Nucleus accumbens (tissue), 56 donors: ENCODE data around the gene FGF12.

Experiments used
- DNase-seq, 56 donors: peaks; one replicate each; lab custom pipeline; 2025; lab: John Stamatoyannopoulos, UW

FGF12 gene

DNA sequence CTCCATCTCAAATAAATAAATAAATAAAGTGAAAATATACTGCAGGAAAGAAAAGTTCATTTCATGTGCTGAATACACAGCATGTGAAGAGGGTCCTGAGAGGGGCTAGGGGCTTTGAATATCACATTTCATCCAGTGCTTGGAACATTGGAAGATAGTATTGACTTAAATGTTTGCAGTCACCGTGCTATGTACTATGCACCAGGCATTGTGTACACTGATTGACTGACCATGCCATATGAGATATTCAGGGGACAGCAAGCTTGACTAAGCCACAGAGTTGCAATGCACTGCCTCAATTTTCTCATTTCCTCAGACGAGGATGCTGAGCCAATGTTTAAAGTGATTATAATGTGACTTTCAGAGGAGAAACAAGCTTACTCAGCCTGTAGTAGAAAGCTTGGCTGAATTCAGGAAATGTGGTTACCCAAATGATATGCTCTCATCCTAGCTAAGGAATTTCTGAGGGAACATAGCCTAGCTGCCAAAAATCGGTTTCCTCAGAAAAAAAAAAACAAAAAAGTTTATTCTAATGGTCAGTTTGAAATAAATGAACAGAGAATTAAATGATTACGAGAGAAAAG, 557.9 kb downstream of the FGF12 start:
- no peak for DNase-seq

DNA sequence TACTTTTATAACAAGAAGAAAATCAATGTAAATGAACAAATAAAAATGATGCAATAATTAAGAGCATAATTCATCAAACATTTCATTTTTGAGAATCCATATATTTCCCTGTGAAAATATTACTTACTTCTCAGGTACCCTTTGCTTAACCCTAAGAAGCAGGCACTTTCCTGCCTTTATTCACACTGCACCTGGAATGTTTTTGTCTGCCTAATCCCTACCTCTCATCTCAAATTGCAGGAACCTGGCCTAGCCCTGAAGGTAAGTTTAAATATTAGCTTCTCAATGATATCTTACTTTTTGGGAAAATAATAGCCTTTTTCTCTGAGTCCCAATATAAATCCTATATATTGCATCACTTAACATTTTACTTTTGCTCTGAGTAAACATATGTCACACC, 559.1 kb downstream of the FGF12 start:
- no peak for DNase-seq

DNA sequence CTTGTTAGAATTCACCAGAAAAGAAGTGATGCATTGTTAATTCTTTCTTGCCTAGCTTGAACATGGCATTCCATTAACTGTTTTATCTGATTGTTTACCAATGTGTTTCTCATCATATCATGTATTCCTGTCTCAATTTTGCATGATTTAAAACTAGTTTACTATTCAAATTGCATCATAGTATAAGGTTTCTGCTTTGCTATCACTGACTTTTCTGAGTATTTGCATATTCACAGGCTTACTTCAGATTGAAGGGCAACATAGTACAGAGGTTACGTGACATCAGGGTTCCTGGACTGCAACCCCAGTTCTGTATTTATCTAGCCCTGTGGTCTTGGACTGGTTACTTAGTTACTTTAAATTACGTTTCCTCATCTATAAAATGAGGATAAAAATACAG, 561.8 kb downstream of the FGF12 start:
- no peak for DNase-seq

DNA sequence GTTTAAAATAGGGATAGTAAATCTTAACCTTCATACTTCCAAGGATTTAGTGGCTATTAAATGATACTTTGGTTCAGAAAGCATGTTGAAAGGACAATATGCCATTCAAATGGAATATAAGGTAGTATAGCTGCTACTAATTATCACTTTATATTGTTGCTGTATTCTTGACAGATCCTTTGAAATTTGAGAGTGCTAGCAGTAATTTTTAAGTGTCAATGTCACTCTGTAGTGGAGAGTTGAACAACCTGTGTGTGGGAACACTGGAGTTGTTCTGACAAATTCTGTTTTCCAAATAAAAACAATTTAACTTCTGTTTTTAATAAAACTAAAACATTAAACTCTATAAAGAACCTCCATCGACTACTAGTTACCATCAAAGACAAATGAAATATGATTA, 565.7 kb downstream of the FGF12 start:
- no peak for DNase-seq

DNA sequence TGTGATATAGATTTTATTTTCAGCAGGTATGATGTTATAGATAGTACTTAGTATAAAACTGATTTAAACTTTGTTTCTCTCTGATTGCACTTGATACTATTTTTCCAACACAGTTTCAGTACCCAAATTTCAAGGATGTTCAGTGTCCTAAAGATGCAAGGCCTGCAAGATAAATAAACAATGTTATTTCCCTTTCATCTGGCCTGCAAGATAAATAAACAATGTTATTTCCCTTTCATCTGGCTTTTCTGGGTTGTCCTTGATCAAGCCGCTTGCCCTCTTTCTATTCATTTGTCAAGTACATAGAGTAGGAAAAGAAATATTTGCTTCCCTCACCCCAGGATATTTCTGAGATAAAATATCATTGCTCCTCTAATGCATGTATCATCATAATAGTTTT, 571.0 kb downstream of the FGF12 start:
- DNase-seq, result no peak

DNA sequence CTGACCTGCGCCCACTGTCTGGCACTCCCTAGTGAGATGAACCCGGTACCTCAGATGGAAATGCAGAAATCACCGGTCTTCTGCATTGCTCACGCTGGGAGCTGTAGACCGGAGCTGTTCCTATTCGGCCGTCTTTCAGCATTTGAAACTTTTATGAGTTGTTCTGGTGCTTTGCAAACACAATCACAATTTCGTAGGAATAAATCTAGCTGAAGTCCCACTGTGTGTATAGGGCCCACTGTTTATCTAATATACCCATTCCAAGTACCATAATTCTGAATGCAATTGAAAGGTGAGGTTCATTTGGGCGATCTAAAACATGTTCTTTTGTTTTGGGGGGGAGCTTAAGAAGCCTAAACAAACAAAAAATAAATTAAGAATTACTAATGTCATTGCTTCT, 572.1 kb downstream of the FGF12 start:
- no peak for DNase-seq

DNA sequence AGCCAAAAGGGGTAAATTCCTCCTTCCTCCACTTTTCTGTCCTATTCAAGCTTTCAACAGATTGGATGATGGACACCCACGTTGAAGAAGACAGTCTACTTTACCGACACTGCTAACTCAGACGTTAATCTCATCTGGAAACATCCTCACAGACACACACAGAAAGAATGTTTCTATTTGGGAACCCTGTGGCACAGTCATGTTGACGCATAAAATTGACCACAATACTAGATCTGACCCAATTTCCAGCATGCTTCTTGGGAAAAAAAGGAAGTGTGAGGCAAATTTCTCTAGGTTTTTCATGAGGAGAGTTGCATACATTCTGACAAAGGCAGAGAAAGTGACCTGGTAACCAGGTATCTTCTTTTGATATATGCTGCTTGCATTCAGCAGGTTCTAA, 594.1 kb downstream of the FGF12 start:
- DNase-seq, result no peak

DNA sequence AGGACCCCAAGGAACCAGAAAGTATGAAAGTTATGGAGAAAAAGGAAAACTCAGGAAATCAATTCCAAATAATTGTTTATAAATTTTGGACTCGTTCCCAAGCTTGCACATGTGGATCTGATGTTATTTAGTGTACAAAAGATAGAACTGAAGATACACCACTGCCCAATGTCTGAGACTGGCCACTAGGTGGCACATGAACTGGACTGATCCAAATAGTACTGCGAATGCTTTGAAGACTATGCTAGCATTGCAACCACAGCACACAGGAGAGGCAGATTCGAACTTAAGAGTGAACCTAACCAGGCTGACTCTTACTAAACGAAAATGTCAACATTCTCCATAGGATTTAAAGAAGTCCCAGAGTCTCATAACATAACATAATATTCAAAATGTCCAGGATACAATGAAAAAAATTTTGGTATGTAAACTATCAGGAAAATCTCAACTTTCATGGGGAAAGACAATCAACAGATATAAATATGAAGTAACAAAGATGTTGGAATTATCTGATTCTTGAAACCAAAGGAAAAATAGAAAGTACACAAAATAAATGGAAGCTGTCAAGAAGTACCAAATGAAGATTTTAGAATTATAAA, 596.7 kb downstream of the FGF12 start:
- peak in 31 of 56 donors; percentile 0 to 53 (median 16) for DNase-seq

DNA sequence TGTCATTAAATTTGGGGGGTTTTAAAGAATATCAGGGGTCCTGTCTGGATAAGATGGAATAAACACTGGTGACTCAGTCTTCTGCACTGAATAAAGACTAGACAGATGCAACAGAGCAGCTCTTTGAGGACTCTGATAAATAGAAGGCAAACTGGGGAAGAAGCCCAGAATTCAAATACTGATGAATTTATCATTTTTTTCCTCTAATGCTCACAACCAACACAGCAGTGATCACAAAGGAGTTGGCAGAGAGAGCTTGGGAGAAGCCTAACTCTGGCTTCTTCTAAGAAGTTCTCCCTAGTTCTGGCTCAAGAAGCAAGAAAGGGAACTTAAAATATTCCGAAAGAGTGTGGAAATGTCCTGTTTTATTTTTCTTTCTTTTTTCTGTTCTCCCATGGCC, 597.8 kb downstream of the FGF12 start:
- DNase-seq, result no peak

DNA sequence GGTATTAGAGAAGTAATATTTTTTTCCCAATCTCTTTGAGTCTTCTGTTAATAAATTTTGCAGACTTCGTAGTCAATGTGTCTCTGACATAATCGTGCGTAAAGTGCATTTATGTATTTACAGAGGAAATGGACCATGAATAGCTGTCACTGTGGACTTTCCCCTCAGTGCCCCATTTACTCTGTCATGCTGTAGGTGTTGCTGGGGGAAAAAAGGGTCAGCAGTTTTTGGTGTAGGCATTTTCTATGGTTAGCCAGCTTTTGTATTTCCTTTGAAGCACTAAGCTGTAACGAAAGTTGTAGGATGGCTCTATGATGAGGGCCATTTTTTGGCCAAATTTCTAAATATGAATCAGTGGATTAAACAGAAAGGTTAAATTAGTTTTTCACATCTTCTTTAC, 598.4 kb downstream of the FGF12 start:
- no peak for DNase-seq

DNA sequence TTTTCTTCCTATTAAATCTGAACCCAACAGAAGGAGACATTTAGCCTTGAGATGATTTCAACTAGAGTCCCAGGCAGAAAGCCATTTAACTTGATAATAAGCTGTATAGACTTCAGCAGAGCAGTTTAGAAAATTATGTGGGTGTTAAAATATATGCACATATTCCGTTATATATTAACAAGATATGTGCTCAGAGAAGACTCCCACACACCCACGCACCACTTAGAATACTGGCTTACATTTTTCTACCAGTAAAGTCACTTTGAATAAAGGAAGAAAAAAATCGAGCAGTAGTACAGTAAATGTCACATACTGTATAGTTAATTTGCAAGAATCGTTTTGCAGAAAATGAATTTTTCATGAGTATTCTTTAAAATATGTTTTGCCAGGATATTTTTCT, 599.3 kb downstream of the FGF12 start:
- DNase-seq, result peak in 1 of 56 donors; percentile 2

DNA sequence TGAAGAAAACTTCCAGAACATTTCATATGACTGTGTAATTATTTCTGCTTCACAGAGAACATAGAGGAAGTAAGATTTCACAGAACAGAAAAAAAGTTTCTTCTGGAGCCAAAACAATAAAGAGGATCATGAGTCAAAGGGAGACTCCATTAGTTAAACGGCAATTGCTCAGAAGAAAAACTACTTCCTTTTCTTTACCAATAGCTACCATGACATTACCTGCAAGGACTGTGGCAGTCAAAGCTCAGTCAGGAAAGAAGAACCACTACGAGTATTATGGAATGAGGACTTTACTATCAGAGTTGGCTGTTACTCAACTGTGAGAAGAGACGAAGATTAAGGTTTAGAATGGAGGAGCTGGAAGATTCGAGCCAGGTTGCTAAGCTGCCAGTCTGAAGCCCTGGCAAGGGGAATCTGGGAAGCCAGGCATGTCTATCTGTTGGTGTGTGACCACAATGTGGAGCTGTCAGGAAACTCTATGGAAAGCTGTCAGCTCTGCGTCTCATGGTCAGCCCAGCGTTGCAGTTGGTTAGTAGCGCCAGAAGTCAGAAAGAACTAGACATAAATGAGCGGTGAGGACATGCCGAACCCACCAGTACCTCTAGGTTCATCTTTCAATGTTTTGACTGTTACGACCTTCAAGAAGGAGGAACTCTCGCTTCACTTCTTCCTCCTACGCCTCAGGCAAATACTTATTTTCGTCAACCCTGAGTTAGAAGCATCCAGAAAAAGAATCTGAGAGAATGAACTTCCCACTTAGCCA, 604.3 kb downstream of the FGF12 start:
- DNase-seq, result peak in 2 of 56 donors; percentile 3 to 6

DNA sequence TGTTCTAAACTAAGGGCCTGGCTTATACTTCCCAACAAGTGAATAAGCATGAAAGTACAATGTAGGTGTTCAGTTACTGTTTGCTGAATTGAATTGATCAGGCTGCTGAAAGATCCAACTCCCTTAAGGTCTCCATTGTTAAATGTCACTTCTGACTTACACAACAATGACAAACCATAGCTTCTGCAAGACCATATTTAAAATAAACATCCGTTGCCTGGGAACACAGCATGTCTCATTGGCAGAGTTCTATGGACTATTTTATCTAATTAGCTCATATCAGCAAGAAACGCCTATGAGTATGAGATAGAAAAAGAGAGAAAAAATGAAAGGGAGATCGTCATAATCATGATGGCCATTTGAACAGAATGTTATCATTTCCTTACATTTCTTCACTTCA, 605.4 kb downstream of the FGF12 start:
- no peak for DNase-seq

DNA sequence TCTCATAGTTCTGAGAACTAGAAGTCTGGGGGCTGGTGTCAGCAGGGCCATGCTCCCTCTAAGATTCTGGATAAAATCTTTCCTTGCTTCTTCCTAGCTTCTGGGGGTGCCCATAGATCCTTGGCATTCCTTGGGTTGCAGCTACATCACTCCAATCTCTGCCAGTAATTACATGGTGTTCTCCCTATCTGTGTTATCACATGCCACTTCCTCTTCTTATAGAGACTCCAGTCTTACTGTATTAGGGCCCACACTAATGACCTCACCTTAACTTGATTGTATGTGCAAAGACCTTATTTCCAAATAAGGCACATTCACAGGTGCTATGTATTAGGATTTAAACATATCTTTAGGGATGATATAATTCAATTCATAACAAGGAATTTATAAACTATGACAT, 618.5 kb downstream of the FGF12 start:
- DNase-seq, result no peak

DNA sequence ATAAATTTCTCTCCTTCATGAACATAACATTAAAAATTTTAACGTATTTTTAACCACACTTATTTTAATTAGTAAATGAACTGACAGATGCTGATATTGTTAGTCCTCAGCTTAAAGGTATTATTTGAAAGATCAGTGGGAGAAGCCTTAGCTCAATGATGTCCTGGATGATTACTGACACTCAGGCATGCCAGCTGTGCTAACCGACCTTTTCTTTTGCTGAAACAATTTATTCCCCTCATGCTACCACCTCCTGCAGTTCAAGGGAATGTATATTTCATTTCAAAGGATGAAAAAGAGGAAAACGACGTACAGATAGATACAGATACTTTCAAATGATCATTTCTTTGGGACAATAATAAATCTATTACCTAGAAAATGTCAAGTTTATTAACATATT, 620.8 kb downstream of the FGF12 start:
- no peak for DNase-seq

DNA sequence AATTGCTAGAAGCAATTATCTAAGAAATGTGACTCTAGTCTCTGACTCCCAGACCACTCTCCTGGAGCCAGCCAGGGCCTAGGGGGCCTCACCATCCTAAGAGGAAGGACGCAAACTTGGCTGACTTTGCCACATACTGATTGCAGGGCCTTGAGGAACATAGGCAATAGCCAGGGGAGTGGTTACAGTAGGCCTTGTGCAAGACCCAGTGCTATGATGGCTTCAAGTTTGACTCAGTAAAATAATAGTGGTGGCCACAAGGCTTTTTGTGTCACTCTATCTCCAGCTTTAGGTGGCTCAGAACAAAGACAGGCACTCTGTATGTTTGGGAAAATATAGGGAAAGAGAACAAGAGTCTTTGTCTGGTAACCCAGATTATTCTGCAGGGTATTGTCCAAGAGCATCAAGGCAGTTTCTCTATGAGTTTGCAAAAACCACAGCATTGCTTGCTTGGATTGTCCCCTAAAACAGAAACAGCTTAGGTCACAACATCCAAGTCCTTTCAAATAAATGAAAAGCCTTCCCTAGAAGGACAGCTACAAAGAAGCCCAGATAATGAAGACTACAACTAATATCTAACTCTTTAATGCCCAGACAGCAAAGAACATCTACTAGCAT, 634.8 kb downstream of the FGF12 start:
- DNase-seq, result no peak

DNA sequence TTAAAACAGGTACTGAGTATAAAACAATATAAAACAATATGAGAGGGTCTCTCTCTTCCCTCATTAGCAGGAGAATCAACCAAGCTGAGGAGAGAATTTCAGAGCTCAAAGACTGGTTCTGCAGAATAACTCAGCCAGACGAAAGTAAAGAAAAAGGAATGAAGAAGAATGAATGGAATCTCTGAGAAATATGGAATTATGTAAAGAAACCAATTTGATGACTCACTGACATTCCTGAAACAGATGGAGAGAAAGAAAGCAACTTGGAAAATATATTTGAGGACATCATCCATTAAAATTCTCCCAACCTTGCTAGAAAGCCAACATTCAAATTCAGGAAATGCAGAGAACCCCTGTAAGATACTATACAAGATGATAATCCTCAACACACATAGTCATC, 635.5 kb downstream of the FGF12 start:
- DNase-seq, result no peak

DNA sequence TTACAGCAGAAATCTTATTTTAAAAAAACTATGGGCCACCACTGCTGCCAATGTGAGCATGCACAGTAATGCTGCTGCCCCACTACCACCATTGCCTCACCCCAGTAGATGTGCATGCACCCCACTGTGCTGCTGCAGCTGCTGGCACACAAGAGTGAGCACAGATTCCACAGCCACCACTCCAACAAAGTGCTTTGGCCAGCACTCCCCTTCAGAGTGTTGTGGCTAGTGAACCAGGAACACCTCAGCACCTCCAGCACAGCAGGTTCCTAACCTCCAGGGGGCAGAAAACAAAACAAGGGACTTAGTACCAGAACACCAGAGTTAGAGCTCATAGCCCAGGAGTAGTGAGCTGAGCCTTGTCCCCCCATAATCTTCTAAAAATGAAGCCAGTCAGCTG, 636.8 kb downstream of the FGF12 start:
- no peak for DNase-seq
